HG03159 (cell line): Measurements from ENCODE around the gene KCNIP1.

Experiments used
- ATAC-seq: cut with Tn5 transposase; IDR thresholded peaks from one replicate; pipeline ENCODE4 v1.9.1; 2021; ENCODE audit warnings: mild to moderate bottlenecking, moderate library complexity; ENCODE audit not compliant: unreplicated experiment

KCNIP1 gene

DNA sequence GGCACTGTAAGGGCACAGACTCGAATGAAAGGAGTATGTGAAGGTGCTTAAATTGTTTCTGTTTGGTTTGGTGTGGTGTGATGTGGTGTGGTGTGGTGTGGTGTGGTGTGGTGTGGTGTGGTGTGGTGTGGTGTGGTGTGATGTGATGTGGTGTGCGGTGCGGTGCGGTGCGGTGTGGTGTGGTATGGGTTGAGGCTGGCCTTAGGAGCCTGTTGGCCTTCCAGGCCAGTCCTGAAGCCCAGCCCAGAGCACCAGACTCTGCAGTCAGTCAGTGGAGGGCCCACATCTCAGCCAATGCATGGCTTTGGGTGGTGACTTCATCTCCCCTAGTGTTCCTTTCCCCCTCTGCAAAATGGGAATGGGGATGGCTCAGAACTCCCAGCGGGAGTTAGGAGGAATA is 85.8 kb downstream of the KCNIP1 start:
- no peak for ATAC-seq

DNA sequence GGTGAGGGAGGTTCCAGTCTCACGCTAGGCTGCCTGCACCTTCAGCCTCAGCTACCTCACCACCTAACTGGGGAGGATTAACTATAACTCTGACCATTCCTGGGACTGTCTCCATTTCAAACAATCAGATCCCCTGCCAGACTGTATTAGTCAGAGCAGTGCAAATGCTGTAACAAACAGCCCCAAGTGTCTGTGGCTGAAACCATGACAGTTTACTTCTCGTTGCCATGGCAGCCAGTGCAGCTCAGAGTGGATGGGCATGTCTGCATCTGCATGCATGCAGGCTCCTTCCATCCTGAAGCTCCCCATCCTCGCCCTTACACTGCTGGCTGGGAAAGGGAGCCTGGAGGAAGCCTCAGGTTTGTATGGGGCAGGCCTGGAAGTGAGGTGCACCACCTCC is 86.7 kb downstream of the KCNIP1 start:
- no peak for ATAC-seq

DNA sequence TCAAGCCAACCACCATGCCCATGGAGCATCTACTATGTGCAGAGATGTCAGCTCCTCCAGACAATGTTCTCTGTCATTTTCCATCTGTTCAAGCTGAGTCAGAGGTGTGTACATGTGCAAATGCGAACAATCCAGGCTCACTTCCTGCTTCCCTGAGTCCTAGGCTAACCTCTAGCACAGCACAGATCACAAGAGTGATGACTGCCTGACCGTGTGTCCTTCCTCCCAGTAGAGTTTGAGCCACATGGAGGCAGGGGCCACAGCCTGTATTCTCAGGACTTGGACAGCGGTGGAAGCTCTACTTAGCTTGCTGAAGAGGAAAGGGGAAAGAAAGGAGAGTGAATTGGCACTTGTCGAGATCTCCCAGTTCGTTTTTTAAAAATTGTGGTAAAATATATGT is 87.2 kb downstream of the KCNIP1 start:
- no peak for ATAC-seq

DNA sequence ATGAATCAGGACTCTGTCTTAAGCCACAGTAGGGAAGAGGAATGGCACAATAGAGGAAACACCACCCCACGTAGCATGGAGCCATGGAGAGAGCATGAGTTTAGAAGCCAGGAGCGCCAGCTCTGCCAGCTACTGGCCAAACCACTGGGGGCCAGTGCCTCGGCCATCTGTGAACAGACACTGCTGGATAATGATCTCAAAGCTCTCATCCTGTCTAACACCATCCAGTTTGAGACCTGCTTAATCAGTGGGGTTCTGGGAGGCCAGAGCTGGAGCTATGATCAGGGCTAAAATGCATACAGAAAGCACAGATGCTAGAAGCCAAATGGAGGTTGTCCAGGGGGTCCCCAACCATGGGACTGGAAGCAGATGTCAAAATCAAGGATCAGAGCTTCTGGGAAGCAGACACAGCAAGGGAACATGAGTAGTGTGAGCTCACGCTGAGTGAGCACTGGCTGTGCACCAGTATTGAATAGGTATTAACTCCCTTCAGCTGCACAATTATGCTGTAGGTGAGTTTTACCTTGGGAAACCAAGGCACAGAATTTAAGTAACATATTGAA is 92.7 kb downstream of the KCNIP1 start:
- no peak for ATAC-seq

DNA sequence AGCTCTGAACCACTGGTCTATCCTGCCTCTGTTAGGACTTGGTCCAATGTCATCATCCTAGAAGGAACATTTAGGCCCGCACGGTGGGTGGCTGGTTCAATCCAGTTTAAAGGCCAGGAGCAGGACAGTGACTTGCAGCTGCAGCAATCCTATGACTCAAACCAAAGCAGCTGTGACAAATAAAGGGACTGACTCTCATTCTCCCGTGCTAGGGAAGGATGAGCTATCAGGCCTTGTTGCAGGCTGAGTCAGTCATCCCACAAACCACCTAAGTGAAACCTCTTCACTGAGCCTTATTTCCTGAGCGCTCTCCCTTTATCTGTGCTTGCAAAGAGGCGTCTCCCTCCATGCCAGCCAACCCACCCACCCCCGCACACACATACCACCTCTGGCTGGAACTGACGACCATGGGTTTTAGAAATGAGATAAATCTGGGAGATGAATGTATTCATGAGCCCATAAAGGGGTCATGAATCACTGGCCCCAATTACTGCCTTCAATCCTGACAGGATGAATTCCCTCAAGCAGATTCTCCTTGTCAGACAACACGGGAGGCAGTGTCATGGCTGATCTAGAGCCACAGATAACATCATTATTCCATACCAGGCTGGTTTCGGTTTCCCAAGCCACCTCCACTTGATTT is 93.4 kb downstream of the KCNIP1 start:
- ATAC-seq, result no peak

DNA sequence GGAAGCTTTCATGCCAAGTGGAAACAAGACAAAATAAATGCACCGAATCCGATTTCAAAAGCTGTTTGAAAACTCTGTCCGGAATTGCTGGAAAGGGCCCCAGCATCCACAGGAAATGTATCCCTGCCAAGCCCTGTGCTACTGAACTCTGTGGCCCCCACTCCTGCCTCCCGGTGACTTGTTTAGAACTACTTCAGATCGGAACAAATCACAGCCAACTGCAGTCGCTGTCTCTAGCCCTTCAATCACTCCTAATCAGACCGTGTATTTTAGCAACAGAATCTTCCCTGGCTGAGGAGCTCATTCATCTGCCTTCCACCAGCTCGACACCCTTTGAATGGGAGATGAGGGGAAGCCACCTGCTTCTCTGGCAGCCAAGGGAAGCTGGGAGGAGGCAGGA is 94.1 kb downstream of the KCNIP1 start:
- no peak for ATAC-seq

DNA sequence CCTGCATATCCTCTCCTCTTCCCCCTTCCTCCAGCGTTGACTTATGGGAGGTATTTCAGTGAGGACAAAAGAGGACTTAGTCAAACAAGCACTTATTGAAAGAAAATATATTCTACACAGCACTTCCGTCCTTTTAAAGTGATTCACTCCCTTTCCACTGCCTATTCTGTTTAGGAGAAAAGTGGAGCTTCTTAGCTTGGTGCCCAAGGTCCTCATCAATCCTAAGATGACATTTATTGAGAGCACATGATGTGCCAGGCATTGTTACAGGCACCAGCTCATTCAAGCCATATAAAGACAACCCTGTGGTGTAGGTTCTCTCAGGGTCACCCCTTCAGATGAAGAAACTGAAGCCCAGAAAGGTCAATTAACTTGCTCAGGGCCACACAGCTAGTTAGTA is 95.9 kb downstream of the KCNIP1 start:
- ATAC-seq, result no peak

DNA sequence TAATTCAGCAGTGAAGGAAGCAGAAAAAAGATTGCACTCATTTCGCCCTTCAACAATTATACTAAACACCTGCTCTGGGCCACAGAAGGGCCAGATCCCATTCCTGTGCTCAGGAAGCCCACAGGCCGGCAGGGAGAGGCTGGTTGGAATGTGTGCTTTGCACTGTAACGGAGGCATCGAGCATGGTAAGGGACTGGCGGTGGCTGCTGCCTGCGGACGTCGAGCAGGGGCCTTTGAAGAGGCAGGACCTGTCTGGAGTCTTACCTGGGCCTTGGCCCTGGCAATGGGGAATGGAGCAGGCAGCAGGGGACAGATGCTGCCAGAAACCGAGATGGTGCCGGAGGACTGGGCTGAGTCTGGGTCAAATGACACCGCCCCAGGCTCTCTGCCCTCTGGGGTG is 97.8 kb downstream of the KCNIP1 start:
- ATAC-seq, result no peak

DNA sequence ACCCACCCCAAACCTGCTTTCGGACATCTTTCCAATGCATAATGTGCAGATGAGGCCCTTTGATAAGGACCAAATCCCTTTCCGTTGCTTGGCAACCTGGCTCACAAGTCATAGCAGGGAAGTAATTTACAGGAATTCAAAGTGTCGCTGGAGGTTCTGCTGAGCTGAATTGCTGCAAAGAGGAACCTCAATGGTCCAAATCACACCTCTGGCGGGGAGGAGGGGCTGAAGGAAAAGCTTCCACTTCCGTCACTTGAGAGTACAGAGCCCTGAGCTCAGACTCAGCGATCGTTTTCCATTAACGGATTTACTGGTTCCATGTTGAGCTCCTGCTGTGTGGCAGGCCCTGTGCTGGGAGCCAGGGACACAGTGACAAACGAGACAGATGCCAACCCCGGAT is 99.3 kb downstream of the KCNIP1 start:
- ATAC-seq, result no peak

DNA sequence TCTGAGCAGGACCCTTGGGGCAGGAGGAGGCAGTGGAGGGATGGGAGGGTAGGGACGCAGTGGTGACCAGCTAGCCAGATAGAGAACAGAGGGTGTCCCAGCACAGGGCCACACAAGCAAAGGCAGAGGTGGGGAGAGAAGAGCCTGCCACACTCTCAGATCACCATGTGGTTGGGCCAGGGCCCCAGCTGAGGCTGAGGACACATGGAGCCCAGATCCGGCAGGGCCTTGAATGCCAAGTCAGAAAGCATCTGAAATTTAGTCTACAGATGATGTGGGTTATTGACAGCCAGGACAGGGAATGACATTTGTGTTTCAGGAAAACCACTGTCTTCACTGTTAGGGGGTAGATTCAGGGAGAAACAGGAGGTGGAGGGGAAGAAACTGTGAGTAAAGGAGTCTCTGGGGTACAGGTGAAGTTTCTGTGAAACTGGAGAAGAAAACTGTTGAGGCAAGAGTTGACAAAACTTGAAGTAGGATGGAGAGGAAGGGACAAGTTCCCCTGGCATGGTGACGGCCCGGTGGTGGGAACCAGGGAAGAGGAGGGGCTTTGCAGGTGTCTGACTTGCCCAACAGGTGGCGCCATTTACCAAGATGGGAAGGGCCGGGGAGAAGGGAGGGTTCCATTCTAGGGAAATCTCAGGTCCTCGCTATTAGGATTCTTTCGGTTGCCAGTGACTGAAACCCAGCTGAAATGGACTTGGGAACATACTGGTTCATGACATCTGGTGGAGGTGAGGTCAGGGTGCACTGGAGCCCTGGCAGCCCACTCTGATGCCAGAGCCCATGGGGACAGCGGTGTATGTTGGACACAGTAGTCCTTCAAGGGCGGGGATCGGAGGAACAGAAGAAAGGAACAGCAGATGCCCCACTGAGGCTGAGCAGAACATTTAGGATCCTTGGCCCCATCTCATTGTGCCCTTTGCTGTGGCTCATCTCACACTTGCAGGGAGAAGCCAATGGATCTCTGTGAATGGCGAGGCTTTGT is 100.1 kb downstream of the KCNIP1 start:
- ATAC-seq, result peak; percentile 70

DNA sequence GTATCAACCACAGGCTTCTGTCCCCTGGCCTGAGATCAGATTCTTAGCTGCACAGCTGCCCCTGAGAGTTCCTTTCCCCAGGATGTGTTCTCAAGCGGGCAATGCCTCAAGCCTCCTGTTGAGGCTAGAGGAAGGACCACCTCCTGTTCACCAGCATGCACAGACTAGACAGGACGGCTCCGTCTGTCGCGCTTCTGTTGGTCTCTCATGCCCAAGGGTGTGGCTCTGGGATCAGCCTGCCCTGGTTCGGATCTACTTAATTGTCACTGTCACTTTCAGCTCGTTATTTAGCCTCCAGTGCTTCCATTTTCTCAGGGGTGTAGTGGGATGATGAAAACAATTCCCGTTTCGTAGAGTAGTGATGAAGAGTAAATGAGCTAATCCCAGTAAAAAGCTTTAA is 103.1 kb downstream of the KCNIP1 start:
- ATAC-seq, result no peak

DNA sequence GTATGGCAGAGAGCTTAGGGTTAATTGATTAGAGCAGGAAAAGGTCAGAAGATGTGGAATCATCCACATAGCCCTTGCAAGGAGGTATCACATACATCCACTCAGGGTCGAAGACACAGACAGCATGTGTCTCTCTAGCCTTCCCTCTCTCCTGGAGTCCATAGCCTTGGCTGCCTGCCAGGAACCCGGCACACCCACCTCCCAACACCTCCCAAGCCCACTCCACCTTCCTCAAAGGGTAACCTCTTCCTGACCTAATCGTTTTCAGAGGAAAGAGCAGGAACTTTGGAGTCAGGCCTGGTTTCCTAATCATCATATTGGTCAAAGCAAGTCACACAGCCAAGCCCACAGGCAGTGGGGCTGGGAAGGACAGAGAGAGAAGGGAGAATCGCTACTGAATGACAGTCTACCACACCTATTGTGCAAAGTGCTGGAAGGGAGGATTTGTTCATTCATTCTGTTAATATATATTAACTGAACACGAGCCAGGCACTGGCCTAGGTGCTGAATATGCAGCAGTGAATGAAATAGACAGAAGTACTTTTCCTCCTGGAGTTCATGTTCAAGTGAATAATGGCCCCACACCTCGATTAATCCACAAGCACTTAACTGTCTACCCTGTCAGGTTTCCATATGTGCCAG is 107.8 kb downstream of the KCNIP1 start:
- no peak for ATAC-seq

DNA sequence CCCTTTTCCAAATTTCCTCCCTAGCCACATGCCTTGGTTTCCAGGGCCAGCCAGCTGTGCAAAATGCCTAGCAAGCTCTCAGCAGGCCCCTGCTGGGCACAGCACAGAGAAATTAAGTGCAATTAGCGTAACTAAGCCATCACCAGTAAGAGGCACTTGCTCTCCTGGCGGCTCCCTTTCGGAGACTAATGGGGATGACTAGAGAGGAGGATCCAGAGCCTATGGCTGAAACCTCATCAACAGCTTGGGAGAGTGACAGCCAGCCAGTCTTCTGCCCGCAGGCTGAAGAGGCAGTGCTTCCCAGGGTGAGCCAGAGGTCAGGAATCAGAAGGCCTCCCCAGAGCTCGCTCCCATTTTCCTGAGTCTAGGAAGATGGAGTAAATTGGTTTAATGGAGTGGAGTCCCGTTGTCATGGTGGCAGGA is 108.4 kb downstream of the KCNIP1 start:
- ATAC-seq, result no peak

DNA sequence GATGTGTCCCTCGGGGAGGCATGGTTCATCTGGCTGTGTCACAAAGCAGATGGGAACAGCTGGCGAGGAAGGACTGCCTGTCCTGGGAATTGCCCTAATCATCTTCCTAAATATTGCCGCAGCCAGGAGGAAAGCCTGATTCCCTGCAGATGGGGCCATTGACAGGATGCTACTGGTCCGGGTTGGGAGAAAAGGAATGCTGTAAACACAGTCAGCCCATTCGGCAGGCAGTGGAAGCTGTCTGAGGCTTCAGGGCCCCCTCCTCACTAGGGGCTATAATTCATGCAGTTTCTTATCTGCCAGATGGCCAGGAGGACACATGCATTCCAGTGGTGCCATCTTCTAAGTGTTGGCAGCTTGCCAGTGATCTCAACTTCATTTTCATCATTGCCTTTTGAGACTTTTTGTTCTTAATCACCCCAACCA is 110.3 kb downstream of the KCNIP1 start:
- ATAC-seq, result no peak

DNA sequence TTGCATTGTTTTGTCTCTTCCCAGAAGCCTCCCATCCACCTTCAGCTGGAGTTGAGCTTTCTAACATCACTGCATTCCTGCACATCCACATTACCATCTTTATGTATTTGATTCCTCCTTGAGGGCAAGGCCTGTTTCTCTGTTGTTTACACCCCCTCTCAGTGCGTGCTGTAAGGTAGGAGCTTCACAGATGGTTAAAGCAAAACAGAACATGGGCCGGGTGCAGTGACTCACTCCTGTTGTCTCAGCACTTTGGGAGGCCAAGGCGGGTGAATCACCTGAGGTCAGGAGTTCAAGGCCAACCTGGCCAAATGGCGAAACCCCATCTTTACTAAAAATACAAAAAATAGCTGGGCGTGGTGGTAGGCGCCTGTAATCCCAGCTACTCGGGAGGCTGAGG is 110.9 kb downstream of the KCNIP1 start:
- ATAC-seq, result no peak

DNA sequence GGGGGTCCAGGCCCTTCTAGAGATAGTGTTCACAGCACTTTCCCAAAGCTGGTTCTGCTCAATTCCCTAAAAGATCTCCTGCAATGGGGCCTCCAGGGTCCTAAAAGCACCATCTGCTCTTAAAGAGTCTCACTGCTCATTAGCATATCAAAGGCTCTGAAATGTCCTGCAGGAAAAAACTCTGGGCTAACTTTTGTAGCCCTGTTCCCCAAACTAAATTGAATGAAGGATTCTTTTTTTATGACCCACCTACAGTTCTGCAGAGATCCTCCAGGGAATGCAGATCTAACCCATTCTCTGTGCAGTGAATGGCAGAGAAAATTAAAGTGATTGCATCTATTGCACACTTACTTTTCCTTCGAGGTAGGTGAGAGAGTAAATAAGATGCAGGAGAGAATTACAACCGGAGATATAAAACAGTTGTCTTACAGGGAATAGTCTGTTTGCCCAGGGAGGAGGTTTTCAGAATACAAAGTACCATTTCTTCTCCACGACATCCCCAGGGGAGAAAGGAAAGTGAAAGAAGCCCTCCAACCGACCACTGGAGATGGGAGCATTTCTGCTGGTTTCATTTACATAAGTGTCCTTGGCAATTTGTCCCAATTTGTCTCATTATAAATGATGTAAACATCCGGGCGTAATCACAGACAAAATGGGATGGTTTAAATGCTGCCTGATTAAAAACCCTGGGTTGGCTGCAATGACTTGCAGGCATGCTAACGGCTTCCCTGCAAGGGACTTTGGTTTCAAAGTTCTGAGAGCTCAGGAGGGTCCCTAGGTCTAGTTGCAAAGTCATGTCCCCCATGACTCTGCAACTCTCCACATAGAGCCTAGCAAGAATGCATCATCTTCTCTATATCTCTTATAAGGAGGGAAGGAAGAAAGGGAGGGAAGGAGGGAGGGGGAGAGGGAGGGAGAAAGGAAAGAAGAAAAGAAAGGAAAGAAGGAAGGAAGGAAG is 114.0 kb downstream of the KCNIP1 start:
- no peak for ATAC-seq

DNA sequence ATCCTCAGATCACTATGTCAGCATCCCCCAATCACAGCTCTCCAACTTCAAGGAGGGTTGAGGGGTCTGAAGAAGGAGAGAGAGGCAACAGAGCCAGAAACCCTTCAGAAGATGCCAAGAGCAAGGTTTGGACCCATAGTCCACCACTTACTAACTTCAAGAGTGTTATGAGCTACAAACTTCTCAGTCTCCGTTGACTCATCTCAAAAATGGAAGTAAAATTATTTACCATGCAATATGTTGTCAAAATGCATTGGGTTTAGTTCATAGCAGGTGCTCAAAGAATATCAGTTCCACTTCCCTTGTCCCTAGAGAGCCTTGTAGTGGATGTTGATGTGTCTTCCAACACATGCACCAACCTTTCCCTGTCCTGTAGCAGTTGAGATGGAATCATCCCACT is 116.0 kb downstream of the KCNIP1 start:
- ATAC-seq, result peak; percentile 49

DNA sequence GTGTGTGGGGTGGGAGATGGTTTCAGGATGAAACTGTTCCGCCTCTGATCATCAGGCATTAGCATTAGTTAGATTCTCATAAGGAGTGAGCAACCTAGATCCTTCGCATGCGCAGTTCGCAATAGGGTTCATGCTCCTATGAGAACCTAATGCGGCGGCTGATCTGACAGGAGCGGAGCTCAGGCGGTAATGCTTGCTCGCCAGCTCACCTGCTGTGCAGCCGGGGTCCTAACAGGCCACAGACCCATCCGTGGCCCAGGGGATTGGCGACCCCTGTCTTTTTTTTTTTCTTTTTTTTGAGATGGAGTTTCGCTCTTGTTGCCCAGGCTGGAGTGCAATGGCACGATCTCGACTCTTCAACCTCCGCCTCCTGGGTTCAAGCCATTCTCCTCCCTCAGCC is 119.1 kb downstream of the KCNIP1 start:
- no peak for ATAC-seq

DNA sequence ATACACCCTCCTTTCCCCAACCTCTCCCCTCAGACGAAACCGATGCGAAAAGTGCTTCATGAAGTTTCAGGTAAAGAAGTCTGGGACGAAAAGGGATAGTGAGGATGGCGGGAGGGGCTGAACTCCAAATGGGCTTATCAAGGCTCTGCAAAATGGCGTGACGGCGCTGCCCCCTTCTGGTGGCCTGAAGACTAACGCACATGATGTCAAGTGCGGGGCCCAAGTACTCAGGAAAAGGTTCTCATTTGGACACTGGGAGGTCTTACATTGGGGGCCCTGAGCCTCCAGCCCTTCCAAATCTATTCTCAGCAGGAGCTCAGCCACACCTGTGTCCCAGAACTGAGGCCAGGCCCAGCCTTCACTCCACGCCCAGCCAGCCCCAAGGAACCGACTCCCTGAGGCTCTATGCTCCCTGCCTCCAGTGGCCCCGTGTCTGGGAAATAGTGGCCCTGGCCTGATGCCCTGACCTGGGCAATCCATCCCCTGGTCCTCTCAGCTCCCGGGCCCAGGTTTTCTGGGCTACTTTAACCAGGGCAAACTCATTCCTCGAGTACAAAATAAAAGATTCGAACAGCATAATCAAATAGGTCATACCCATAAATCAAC is 119.9 kb downstream of the KCNIP1 start:
- ATAC-seq, result peak; percentile 45
